ENCODE results near the gene ACTL9.

- TF ChIP-seq GATA3 (IDR thresholded peaks at IDR 0.05; ENCODE audit: low read depth, low read length) (no peak), GATA2 (IDR thresholded peaks at IDR 0.05; ENCODE audit: low read depth, low read length) (no peak)
Observed at GRCh38 chr19:8678244-8678807, 20.3 kb downstream of the ACTL9 start.
